Measurements from ENCODE around the gene KDM4B. TPM values are rescaled to one million over a fixed set of nuclear protein-coding genes. Genes with fewer than 3 reads are reported as not detected.

KDM4B gene
- total and polyA plus RNA-seq, 4 donors: 17.1 to 49.5 (median 24.7) TPM

DNA sequence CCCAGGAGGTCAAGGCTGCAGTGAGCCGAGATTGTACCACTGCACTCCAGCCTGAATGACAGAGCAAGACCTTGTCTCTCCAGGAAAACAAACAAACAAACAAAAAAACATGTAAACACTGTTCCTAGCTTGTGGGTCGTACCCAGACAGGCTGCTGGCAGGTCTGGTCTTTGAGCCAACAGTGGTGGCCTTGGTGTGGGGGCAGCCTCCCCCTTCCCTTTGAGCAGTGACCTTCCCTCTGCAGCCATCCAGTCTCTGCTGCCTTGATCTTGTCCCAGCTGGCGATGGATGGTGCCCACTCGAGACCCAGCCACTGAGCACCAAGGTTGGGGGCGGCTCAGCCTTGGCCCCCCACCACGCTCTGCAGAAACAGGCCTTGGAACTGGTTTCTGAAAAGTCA, 143.3 kb downstream of the KDM4B start:
- ATAC-seq (ENCODE audit: insufficient read depth, low FRiP score) (no peak), DNase-seq (no peak)
- H3K4me3 ChIP-seq: no peak overlapping the region
- 93 to 99% methylated on average over 6 of the region's 6 CpGs for WGBS, 2 donors
- no peak overlapping the region for H3K9ac ChIP-seq (ENCODE audit: insufficient read depth in 1 of 2, low read length in 2 of 2)
- no peaks in the 10 kb centered on the region for H3K27me3 ChIP-seq (ENCODE audit: control insufficient read depth in 3 of 3, insufficient read depth in 3 of 3, low read length in 2 of 3)
- no peak for TF ChIP-seq CTCF (IDR thresholded peaks at IDR 0.05; ENCODE audit: control extremely low read depth, extremely low read depth)
- H3K27ac ChIP-seq (ENCODE audit: low read depth in 1 of 2, low read length in 1 of 2): no peak overlapping the region
- no peaks in the 10 kb centered on the region for H3K9me3 ChIP-seq (ENCODE audit: control insufficient read depth in 4 of 4, insufficient read depth in 3 of 4, low read length in 3 of 4)
- H3K36me3 ChIP-seq (ENCODE audit: control insufficient read depth in 4 of 4, insufficient read depth in 4 of 4, low read length in 4 of 4): peaks cover 0 to 47% (median 18%) of the 10 kb centered on the region in 4 donors
- H3K4me1 ChIP-seq (ENCODE audit: control insufficient read depth in 5 of 5, insufficient read depth in 5 of 5, low read length in 5 of 5): peaks cover 0 to 7% (median 0%) of the 10 kb centered on the region in 5 donors

- no peak overlapping the region for H3K9ac ChIP-seq (ENCODE audit: insufficient read depth in 1 of 2, low read length in 2 of 2)
- peaks cover 0 to 7% (median 0%) of the 10 kb centered on the region in 5 donors for H3K4me1 ChIP-seq (ENCODE audit: control insufficient read depth in 5 of 5, insufficient read depth in 5 of 5, low read length in 5 of 5)
- H3K9me3 ChIP-seq (ENCODE audit: control insufficient read depth in 4 of 4, insufficient read depth in 3 of 4, low read length in 3 of 4): no peaks in the 10 kb centered on the region
- H3K27ac ChIP-seq (ENCODE audit: low read depth in 1 of 2, low read length in 1 of 2): no peak overlapping the region
- DNase-seq (no peak), ATAC-seq (ENCODE audit: insufficient read depth, low FRiP score) (no peak)
- no peak for TF ChIP-seq CTCF (IDR thresholded peaks at IDR 0.05; ENCODE audit: control extremely low read depth, extremely low read depth)
- no peak overlapping the region for H3K4me3 ChIP-seq
- 89 to 94% methylated on average over 27 of the region's 27 CpGs for WGBS, 2 donors
- H3K27me3 ChIP-seq (ENCODE audit: control insufficient read depth in 3 of 3, insufficient read depth in 3 of 3, low read length in 2 of 3): no peaks in the 10 kb centered on the region
- H3K36me3 ChIP-seq (ENCODE audit: control insufficient read depth in 4 of 4, insufficient read depth in 4 of 4, low read length in 4 of 4): peaks cover 0 to 43% (median 16%) of the 10 kb centered on the region in 4 donors
These were observed 144.0 kb downstream of the KDM4B start for GRCh38 chr19:5112681-5113575.

DNA sequence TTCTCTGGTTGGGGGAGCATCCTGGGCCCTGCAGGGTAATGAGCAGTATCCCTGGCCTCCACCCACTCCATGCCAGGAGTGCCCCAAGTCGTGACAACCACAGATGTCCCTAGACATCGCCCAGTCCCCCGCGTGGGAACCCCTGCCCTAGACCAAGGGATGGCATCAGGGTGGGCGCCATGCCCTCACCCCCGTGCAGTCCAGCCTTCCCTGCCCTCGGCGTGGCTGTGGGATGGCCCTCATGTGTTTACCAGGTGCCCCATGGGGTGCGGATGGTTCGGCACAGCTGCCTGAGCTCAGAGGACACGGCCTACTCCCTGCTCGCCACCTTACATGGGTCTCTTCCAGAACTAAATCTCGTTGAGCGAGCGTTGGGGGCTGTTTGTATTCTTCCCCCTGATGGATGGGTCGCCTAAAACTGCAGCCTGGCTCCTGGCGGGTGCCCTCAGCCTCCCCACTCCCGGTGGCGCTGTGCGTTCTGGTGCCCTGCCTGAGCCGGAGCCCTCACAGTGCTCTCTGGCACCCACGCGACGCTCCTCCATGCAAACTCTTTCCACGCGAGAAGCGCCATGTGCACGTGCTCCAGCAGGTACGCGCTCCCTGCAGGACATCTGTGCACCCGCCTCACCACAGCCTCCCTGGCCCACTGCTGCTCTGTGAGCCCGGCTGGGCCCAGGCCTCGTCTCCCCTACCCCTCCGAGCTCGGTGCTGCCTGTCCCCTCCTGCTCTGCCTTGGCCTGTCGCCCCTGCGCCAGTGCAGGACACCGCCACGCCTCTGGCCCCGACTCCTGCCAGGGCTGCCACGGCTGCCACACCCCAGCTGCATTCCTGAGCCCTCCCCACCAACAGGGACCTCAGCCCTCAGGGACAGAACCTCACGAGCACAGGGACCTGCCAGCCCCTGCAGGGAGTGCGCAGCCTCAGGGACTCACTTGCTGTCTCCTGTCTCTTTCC, 145.0 kb downstream of the KDM4B start:
- H3K4me1 ChIP-seq (ENCODE audit: control insufficient read depth in 5 of 5, insufficient read depth in 5 of 5, low read length in 5 of 5): peaks cover 0 to 7% (median 0%) of the 10 kb centered on the region in 5 donors
- 90 to 93% methylated on average over 43 of the region's 43 CpGs for WGBS, 2 donors
- no peak for TF ChIP-seq CTCF (IDR thresholded peaks at IDR 0.05; ENCODE audit: control extremely low read depth, extremely low read depth)
- no peaks in the 10 kb centered on the region for H3K9me3 ChIP-seq (ENCODE audit: control insufficient read depth in 4 of 4, insufficient read depth in 3 of 4, low read length in 3 of 4)
- H3K4me3 ChIP-seq: no peak overlapping the region
- H3K36me3 ChIP-seq (ENCODE audit: control insufficient read depth in 4 of 4, insufficient read depth in 4 of 4, low read length in 4 of 4): peaks cover 0 to 44% (median 15%) of the 10 kb centered on the region in 4 donors
- no peak for ATAC-seq (ENCODE audit: insufficient read depth, low FRiP score)
- H3K9ac ChIP-seq (ENCODE audit: insufficient read depth in 1 of 2, low read length in 2 of 2): no peak overlapping the region
- peak in 1 of 3 donors; percentile 13 for DNase-seq
- H3K27me3 ChIP-seq (ENCODE audit: control insufficient read depth in 3 of 3, insufficient read depth in 3 of 3, low read length in 2 of 3): no peaks in the 10 kb centered on the region
- H3K27ac ChIP-seq (ENCODE audit: low read depth in 1 of 2, low read length in 1 of 2): no peak overlapping the region
